Endothelial cell of umbilical vein (primary cell): ENCODE results near the gene SNAPIN. TPM values are rescaled to one million over a fixed set of nuclear protein-coding genes. Genes with fewer than 3 reads are reported as not detected.

Experiments used
- BruUV-seq: library from RNA; stranded (reverse); fragments of 400-500 nt; replicated peaks from 2 replicates; lab custom pipeline; 2021; lab: Mats Ljungman, UMichigan
- CTCF ChIA-PET: fragments of 300-600, 350-600 bp; sonication (Branson Sonifier 250); formaldehyde crosslinking; loops from one replicate; lab custom pipeline; 2021; ENCODE audit warnings: antibody characterized with exemption, inconsistent platforms; lab: Charles Lee
- POLR2A ChIA-PET: fragments of 300-600, 350-600 bp; sonication (Branson Sonifier 250); formaldehyde crosslinking; loops from one replicate; lab custom pipeline; 2021; ENCODE audit warnings: antibody characterized with exemption, inconsistent platforms; lab: Charles Lee
- DNase-seq: peaks from one replicate; pipeline ENCODE4 v3.0.0-alpha.2; 2011; ENCODE audit warnings: low read depth, low spot score
- FAIRE-seq: peaks from 2 replicates; lab custom pipeline; 2011; peaks lifted over from hg19 to GRCh38; lab: Jason Lieb, UNC
- H2AFZ ChIP-seq: 2 replicates; pipeline ENCODE4 v1.6.0; 2012; ENCODE audit warnings: low read depth, low read length, control low read depth, inconsistent platforms
- H3K27ac ChIP-seq: 2 replicates; pipeline ENCODE4 v1.5.1; 2011; ENCODE audit warnings: low read depth, mild to moderate bottlenecking, control low read depth, low read length, moderate library complexity; ENCODE audit not compliant: insufficient read depth
- H3K27me3 ChIP-seq, 2 experiments: 2 replicates each; pipeline versions ENCODE4 v1.6.0 to v1.6.1; 2011; ENCODE audit warnings: low read length in 2 of 2, mixed read lengths in 1 of 2; ENCODE audit not compliant: control insufficient read depth in 2 of 2, insufficient read depth in 2 of 2
- H3K36me3 ChIP-seq, 2 experiments: 2 replicates in 1 of 2; 3 replicates in 1 of 2; pipeline ENCODE4 v1.5.1; 2011; ENCODE audit warnings: low read length in 2 of 2, mild to moderate bottlenecking in 1 of 2, moderate library complexity in 1 of 2; ENCODE audit not compliant: control insufficient read depth in 2 of 2, insufficient read depth in 2 of 2; ENCODE audit errors: extremely low read depth in 1 of 2
- H3K4me1 ChIP-seq: 3 replicates; pipeline ENCODE4 v1.5.1; 2011; ENCODE audit warnings: mild to moderate bottlenecking, low read length; ENCODE audit not compliant: control insufficient read depth, insufficient read depth; ENCODE audit errors: extremely low read depth
- H3K4me2 ChIP-seq: 2 replicates; pipeline ENCODE4 v1.6.1; 2011; ENCODE audit warnings: low read length, control low read depth, mixed read lengths; ENCODE audit not compliant: insufficient read depth
- H3K4me3 ChIP-seq, 3 experiments: fragments of 200-600 bp in 1 of 3; sonication (generic), shearing (Covaris generic) in 1 of 3; replicated peaks in 1 of 3; 2 replicates each; pipeline ENCODE4 v1.5.1; 2011 to 2016; ENCODE audit warnings: control low read depth in 3 of 3, low read length in 3 of 3, mild to moderate bottlenecking in 2 of 3, inconsistent platforms in 1 of 3, low read depth in 1 of 3, moderate library complexity in 1 of 3; ENCODE audit not compliant: insufficient read depth in 1 of 3
- H3K79me2 ChIP-seq: 2 replicates; pipeline ENCODE4 v1.6.0; 2012; ENCODE audit warnings: low read length, inconsistent platforms; ENCODE audit not compliant: control insufficient read depth, insufficient read depth
- H3K9ac ChIP-seq: replicated peaks from 2 replicates; pipeline ENCODE3; 2011; ENCODE audit warnings: low read length, control low read depth; ENCODE audit not compliant: insufficient read depth; ENCODE audit errors: extremely low read depth
- H3K9me1 ChIP-seq: replicated peaks from 3 replicates; pipeline ENCODE4 v1.6.0; 2011; ENCODE audit warnings: mild to moderate bottlenecking, low read length; ENCODE audit not compliant: control insufficient read depth, insufficient read depth; ENCODE audit errors: extremely low read depth
- H3K9me3 ChIP-seq: replicated peaks from 2 replicates; pipeline ENCODE4 v1.5.1; 2012; ENCODE audit warnings: low read length, inconsistent platforms; ENCODE audit not compliant: control insufficient read depth, insufficient read depth
- H4K20me1 ChIP-seq: replicated peaks from 2 replicates; pipeline ENCODE3; 2011; ENCODE audit warnings: mild to moderate bottlenecking, low read length; ENCODE audit not compliant: control insufficient read depth, insufficient read depth; ENCODE audit errors: extremely low read depth
- EZH2 ChIP-seq: IDR thresholded peaks from 2 replicates; pipeline ENCODE4 v1.6.1; 2012; ENCODE audit warnings: borderline replicate concordance, low read depth, mild to moderate bottlenecking, moderate library complexity, low read length, inconsistent platforms; ENCODE audit not compliant: severe bottlenecking
- FOS ChIP-seq: IDR thresholded peaks from 2 replicates; pipeline ENCODE4 v1.6.1; 2011; ENCODE audit warnings: mild to moderate bottlenecking, low read length, moderate library complexity, borderline replicate concordance; ENCODE audit not compliant: insufficient read depth
- GATA2 ChIP-seq: IDR thresholded peaks from 2 replicates; pipeline ENCODE4 v1.7.0; 2011; ENCODE audit warnings: low read depth, mild to moderate bottlenecking, moderate library complexity, mixed read lengths, low read length; ENCODE audit not compliant: insufficient read length, insufficient read depth
- JUN ChIP-seq: IDR thresholded peaks from 2 replicates; pipeline ENCODE4 v1.6.1; 2011; ENCODE audit warnings: borderline replicate concordance, low read depth; ENCODE audit not compliant: insufficient read length, insufficient read depth
- MYC ChIP-seq: IDR thresholded peaks from one replicate; pipeline ENCODE4 v1.6.1; 2011; ENCODE audit warnings: mild to moderate bottlenecking, low read depth, low read length
- POLR2A ChIP-seq: IDR thresholded peaks from 2 replicates; pipeline ENCODE4 v1.6.1; 2012; ENCODE audit warnings: low read depth, mild to moderate bottlenecking, control low read depth, low read length
- POLR2AphosphoS5 ChIP-seq: IDR thresholded peaks from 2 replicates; pipeline ENCODE4 v1.6.1; 2012; ENCODE audit warnings: low read depth, mild to moderate bottlenecking, control low read depth, low read length, moderate library complexity; ENCODE audit not compliant: insufficient read depth
- dilution Hi-C: fragments of 300-500 bp; cut with MboI; formaldehyde crosslinking; loops from one replicate; pipeline ENCODE4 v1.15.0; 2019; ENCODE audit warnings: low sequenced_read_pairs; ENCODE audit not compliant: extremely low pct_ligation_motif_present
- intact Hi-C: fragments of 100-400 bp; cut with micrococcal nuclease; formaldehyde crosslinking; loops from one replicate; pipeline ENCODE4 v1.10.0; 2022
- polyA plus RNA-seq, 4 experiments: library from polyadenylated mRNA; depleted of rRNA in 3 of 4; stranded (reverse) in 3 of 4; unstranded in 1 of 4; fragments of >200 nt; gene quantifications; 2 replicates each; pipeline versions ENCODE4 v1.2.1 to v1.2.3, GENCODE V29; 2011 to 2012; ENCODE audit warnings: missing spikeins in 1 of 4
- total RNA-seq: library from RNA; stranded (reverse); gene quantifications from 2 replicates; pipeline ENCODE4 v1.2.3, GENCODE V29; 2021
- TF ChIP-seq, protein P1 (sequence below): IDR thresholded peaks from 2 replicates; pipeline ENCODE4 v1.6.1; 2011; ENCODE audit not compliant: insufficient read depth, insufficient read length
- TF ChIP-seq, protein P2 (sequence below), 2 donors: IDR thresholded peaks; 1 replicate in 1 of 2; 2 replicates in 1 of 2; pipeline ENCODE4 v1.5.1; 2011; ENCODE audit warnings: low read length in 2 of 2, mild to moderate bottlenecking in 2 of 2, moderate library complexity in 2 of 2, control low read depth in 1 of 2, inconsistent platforms in 1 of 2, low read depth in 1 of 2; ENCODE audit not compliant: insufficient read depth in 1 of 2; ENCODE audit errors: extremely low read depth in 1 of 2

The SNAPIN gene
- total and polyA plus RNA-seq, 2 donors (not counting 3 experiments of a cell fraction or from before 2014, with no cell fraction given), result 36.8 to 55.1 TPM

DNA sequence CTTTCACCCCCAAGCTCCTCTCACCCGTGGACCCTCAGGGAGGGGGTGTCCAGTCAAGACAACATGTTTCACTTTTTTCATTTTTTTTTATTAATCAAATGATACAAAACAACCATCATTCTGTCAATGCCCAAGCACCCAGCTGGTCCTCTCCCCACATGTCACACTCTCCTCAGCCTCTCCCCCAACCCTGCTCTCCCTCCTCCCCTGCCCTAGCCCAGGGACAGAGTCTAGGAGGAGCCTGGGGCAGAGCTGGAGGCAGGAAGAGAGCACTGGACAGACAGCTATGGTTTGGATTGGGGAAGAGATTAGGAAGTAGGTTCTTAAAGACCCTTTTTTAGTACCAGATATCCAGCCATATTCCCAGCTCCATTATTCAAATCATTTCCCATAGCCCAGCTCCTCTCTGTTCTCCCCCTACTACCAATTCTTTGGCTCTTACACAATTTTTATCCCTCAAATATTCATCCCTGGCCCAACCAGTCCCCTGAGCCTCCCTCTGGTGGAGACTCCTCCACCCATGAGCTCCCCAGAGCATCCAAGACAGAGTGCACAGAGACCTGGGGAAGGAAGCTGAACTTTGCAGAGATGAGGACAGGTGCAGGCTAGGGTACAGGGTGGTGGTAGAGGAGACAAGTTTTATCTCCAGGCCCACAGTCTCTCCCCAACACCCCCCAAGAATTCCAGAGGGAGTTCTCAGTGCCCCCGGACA, 44.2 kb upstream of the SNAPIN start:
- H3K79me2 ChIP-seq, result peaks cover 22% of the 10 kb centered on the region
- dilution Hi-C loops, result no loop called here
- peaks cover 0 to 6% of the 10 kb centered on the region in 2 experiments for H3K36me3 ChIP-seq
- FAIRE-seq (no peak), DNase-seq (no peak)
- H3K9ac ChIP-seq, result no peak overlapping the region
- ChIA-PET CTCF (interaction anchor here (1.0 to 6.0 kb wide), 7 partner anchors 13 to 104 kb away, joined by 3 to 121 read pairs (median 11); partner anchors contain the start of genes S100A1 and S100A13), POLR2A (interaction anchor here (1.1 to 2.6 kb wide), 2 partner anchors 12 to 20 kb away, joined by 3 to 12 read pairs; partner anchors contain the start of gene CHTOP)
- H2AFZ ChIP-seq, result no peak overlapping the region
- H3K9me1 ChIP-seq, result no peaks in the 10 kb centered on the region
- no peaks in the 10 kb centered on the region for H3K27me3 ChIP-seq
- no peak overlapping the region for H3K4me2 ChIP-seq
- peaks cover 18% of the 10 kb centered on the region for H3K4me1 ChIP-seq
- no peak overlapping the region for H3K27ac ChIP-seq
- TF ChIP-seq EZH2, result no peak
- no peak for TF ChIP-seq GATA2
- TF ChIP-seq FOS, result no peak
- TF ChIP-seq POLR2AphosphoS5, result no peak
- TF ChIP-seq MYC, result no peak
- TF ChIP-seq, protein P1, sequence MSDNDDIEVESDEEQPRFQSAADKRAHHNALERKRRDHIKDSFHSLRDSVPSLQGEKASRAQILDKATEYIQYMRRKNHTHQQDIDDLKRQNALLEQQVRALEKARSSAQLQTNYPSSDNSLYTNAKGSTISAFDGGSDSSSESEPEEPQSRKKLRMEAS, result no peak
- TF ChIP-seq, protein P2, sequence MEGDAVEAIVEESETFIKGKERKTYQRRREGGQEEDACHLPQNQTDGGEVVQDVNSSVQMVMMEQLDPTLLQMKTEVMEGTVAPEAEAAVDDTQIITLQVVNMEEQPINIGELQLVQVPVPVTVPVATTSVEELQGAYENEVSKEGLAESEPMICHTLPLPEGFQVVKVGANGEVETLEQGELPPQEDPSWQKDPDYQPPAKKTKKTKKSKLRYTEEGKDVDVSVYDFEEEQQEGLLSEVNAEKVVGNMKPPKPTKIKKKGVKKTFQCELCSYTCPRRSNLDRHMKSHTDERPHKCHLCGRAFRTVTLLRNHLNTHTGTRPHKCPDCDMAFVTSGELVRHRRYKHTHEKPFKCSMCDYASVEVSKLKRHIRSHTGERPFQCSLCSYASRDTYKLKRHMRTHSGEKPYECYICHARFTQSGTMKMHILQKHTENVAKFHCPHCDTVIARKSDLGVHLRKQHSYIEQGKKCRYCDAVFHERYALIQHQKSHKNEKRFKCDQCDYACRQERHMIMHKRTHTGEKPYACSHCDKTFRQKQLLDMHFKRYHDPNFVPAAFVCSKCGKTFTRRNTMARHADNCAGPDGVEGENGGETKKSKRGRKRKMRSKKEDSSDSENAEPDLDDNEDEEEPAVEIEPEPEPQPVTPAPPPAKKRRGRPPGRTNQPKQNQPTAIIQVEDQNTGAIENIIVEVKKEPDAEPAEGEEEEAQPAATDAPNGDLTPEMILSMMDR (IDR thresholded peaks at IDR 0.05; ENCODE audit: extremely low read depth in 1 of 2, insufficient read depth in 1 of 2, low read depth in 1 of 2, low read length in 2 of 2), result no peak
- TF ChIP-seq POLR2A, result no peak
- TF ChIP-seq JUN, result no peak
- no peaks in the 10 kb centered on the region for H4K20me1 ChIP-seq
- no TSS peak for BruUV-seq
- H3K4me3 ChIP-seq, result no peak overlapping the region
- no peaks in the 10 kb centered on the region for H3K9me3 ChIP-seq
- intact Hi-C loops, result no loop called here
